GM18861 (cell line): ENCODE data around the gene MRPL41.
A peak's percentile ranks its signal among the peaks of the same experiment; 100 is the strongest.
"Not testable (repeated sequence)": the region's sequence is repeated elsewhere in the genome, so short reads cannot be mapped to it uniquely, and the experiment has no call there.

ENCODE experiments used
- ATAC-seq: cut with Tn5 transposase; IDR thresholded peaks from one replicate; pipeline ENCODE4 v1.9.1; 2021; ENCODE audit not compliant: unreplicated experiment

The MRPL41 gene

DNA sequence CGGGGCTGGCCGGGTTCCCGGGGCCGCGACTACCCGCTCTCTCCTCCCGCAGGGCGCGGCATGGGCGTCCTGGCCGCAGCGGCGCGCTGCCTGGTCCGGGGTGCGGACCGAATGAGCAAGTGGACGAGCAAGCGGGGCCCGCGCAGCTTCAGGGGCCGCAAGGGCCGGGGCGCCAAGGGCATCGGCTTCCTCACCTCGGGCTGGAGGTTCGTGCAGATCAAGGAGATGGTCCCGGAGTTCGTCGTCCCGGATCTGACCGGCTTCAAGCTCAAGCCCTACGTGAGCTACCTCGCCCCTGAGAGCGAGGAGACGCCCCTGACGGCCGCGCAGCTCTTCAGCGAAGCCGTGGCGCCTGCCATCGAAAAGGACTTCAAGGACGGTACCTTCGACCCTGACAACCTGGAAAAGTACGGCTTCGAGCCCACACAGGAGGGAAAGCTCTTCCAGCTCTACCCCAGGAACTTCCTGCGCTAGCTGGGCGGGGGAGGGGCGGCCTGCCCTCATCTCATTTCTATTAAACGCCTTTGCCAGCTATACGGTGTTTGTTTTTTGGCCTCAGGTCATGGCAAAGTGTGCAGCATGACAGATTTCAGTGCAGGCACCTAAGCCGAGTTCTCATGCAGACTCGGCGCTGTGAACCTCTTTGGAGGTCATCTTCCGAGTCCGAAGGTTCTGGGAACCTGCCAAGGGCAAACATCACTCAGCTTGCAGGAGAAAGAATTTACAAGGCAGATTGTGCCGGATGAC, 516 bp downstream of the MRPL41 start:
- no peak for ATAC-seq

DNA sequence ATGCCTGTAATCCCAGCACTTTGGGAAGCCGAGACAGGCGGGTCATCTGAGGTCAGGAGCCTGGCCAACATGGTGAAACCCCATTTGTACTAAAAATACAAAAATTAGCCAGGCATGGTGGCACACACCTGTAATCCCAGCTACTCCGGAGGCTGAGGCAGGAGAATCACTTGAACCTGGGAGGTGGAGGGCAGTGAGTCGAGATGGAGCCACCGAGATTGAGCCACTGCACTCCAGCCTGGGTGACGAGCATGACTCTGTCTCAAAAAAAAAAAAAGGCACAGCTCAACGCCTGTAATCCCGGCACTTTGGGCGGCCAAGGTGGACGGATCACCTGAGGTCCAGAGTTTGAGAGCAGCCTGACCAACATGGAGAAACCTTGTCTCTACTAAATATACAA, 2.0 kb downstream of the MRPL41 start:
- not testable (repeated sequence) for ATAC-seq

DNA sequence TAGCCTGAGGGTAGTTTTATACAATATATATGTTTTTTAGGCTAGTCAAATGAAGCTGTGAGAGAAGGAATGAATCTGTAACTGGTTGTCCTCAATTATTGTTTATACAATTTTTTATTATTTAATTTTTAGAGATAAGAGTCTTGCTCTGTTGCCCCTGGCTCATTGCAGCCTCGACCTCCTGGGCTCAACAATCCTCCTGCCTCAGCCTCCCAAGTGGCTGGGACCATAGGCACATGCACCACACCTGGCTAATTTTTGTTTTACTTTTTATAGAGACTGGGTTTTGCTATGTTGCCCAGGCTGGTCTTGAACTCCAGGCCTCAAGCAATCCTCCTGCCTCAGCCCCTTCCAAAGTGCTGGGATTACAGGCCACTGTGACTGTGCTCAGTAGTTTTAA, 2.7 kb downstream of the MRPL41 start:
- no peak for ATAC-seq

DNA sequence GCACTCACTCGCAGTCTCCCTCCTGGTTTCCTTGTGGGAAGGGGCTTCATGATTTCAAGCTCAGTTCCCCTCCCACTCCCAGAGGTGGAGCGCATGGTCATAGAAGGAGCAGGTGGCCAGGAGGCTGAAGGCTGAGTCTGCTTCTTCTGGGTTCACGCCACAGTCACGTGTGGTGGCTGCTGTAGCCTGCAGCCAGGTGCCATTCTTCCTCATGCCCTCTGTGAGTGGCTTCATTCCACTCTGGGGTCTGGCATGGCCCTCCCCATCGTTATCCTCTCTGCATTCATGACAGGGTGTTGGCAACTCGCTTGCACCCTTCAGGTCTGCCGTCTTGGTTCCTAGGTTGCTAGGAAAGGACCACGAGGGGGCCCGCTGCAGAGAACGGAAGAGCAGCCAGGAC, 3.5 kb downstream of the MRPL41 start:
- ATAC-seq, result no peak

DNA sequence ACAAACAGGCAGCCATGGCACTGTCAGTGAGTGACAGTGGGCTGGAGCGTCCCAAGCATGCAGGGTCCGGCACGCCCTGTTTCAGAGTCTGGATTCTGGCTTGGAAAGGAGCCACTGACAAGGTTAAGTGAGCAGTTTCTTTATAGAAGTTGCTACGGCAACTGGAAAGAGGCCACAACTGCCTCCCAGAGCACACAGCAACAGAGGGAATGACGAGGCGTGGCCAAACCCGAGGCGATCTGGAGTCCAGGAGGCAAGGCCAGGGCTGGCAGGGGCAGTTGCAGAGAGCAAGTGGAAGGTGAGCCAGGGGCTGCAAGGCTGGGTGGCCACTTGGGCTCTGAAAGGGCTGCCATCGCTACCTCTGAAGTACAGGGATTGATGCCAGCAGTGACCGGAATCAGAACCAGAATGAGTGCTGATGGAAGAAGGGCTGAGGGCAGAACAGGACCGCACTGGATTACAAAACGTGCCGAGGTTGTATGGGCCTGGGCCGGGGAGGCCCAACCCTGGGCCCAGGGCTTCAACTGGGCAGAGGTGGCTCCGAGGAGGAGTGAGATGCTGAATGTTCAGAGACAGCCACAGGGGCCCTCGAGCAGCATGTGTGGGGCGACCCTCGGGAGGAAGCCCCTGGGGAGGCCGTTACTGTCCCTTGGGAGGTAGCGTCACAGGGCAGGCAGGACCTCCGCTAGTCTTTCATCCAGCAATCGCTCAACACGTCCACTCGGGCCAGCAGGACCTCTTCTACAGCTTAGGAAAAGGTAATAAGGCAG, 4.6 kb downstream of the MRPL41 start:
- no peak for ATAC-seq

DNA sequence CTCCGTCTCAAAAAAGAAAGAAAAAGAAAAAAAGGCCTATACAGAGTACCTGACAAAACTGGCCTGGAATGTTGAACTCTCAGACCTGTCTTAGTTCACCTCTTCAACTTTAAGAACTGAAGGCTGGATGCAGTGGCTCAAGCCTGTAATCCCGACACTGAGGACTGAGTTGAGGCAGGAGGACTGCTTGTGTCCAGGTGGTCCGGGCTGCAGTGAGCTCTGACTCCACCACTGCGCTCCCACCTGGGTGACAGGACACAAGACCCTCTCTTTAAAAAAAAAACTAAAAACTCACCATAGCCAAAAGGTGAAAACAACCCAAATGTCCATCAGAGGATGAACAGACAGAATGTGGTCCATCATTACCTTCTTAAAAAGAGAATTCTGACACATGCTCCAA, 6.4 kb downstream of the MRPL41 start:
- ATAC-seq, result no peak

DNA sequence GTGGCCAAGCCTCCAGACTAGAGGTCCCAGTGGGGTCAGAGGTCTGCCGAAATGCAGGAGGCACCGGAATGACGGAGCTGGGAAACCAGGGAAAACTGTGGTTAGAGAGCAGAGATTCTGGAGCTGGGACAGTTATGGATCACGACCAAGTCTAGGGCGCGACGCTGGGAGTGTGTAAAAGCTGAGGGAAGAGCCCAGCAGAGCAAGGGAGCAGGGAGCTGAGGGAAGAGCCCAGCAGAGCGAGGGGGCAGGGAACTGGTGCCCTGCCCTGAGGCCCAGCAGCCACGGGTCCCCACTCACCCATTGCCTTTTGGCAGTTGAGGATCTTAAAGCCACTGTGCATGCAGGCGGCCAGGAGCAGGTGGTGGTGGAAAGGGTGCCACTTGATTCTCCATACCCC, 12.5 kb downstream of the MRPL41 start:
- no peak for ATAC-seq

DNA sequence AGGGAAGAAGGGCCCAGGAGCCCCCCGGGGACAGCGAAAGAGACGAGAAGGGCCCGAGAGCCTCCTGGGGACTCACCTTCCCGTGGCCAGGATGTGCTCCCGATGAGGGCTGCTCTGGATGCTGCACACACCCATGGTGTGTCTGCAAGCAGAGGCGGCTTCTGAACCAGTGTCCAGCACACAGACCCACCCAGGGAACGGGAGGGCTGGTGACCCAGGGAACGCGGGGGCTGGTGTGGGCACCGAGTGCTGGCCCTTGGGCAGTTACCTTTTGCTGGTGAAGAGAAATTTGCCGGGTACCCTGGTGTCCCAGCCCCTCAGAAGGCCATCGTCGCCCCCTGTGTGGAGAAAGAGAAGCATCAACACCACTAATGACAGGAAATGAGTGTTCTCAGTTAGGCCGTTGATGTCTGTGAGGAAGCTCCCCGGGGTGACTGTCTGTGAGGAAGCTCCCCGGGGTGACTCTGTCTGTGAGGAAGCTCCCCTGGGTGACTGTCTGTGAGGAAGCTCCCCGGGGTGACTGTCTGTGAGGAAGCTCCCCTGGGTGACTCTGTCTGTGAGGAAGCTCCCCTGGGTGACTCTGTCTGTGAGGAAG, 13.2 kb downstream of the MRPL41 start:
- no peak for ATAC-seq

DNA sequence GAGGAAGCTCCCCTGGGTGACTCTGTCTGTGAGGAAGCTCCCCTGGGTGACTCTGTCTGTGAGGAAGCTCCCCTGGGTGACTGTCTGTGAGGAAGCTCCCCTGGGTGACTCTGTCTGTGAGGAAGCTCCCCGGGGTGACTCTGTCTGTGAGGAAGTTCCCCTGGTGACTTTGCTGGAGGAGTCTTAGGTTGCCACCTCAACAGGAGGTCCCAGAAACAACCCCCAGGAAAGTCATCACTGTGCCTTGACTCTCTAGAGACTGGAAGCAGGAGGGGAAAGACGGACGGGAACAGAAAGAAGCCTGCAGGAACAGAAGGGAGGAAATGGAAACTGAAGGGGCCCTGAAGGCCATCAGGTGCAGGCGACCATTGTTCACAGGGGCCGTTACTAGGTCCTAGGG, 16.8 kb downstream of the MRPL41 start:
- ATAC-seq, result not testable (repeated sequence)

DNA sequence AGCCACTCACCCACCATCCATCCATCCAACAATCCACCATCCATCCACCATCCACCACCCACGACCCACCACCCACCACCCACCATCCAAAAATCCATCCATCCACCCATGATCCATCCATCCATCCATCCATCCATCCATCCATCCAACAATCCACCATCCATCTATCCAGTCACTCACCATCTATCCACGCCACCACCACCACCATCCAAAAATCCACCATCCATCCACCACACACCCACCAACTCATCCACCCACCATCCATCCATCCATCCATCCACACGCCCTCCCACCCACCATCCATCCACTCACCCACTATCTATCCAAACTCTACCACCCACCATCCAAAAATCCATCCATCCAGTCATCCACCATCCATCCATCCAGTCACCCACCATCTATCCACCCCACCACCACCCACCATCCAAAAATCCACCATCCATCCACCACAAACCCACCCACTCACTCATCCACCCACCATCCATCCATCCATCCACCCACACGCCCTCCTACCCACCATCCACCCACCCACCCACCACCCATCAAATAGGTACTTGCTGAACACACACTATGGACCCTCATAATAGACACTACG, 18.0 kb downstream of the MRPL41 start:
- ATAC-seq, result no peak

DNA sequence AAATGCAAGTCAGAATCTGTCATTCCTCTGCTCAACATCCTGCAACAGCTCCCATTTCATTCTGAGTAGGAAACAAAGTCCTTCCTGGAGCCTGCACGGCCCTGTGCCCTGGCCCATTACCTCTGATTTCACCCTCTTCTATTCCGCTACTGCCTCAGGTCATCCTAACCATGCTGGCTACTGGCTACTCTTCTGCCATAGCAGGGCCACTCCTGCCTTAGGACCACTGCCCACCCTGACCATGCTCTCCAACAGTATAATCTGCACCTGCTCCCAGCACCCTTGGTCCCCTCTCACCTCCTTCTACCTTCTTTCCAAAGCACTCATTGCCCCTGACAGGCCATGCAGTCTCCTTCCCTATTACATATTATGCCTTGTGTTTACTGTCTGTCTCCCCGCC, 18.9 kb downstream of the MRPL41 start:
- ATAC-seq, result no peak

DNA sequence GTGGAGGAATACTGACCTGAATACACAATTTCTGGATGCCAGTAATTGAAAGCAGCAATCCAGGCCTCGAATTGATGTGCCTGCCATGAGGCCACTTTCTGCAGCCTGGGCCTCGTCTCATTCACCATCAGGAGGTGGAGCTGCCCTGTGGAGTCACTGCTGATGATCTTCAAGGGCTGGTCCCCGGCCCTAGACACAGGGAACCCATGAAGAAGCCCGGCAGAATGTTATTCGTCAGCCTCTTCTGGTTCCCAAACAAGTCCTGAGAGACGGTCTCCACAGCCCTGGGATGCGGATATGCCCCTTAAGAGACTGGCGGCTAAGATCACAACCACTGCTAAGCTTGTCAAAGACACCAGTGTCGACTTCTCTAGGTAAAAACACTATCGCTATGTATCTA, 22.5 kb downstream of the MRPL41 start:
- ATAC-seq, result no peak

DNA sequence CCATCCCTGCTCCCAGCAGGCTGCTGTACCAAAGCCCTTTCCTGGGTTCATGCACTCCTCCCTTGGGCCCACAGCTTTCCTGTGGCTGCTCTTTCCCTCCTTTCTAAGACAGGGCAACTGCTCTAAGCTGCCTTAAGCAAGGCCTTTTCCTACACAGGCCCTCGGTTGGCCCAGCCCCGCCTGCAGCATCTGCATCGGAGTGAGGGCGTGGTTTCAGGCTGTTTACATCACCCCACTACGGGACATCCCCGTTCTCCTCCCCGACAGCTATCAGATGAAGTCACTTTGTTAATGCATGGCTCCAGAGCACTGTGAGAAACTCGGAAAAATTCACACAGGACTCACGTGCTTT, 23.7 kb downstream of the MRPL41 start:
- no peak for ATAC-seq

DNA sequence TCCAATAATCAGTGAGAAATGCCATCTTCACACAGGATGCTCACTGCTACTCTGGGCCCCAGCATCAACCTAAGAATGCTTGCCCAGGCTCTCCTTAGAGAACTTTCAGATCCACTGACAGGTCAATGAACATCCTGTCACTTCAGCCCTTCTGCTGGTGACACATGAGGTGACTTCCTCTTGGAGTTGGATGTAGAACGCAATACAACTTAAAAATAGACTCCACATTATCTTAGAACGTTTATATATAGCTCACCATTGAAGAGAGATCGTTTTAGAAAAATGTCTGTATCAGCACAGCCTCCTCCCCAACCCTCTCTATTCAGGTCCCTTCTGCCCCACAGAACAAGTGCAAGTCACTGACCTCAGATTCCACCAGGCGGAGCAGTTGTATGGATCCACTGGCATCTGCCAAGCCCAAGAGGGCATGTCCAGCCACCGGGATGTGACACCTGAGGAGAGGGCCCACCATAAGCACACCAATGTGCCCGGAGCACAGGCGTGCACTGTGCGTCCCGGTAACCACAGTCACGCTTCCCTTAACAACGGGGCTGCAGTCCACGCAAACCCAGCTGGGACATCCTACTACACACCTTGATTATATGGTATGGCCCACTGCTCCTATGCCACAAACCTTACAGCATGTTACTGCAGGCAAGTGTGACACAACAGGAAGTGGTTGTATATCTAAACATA, 24.2 kb downstream of the MRPL41 start:
- no peak for ATAC-seq

DNA sequence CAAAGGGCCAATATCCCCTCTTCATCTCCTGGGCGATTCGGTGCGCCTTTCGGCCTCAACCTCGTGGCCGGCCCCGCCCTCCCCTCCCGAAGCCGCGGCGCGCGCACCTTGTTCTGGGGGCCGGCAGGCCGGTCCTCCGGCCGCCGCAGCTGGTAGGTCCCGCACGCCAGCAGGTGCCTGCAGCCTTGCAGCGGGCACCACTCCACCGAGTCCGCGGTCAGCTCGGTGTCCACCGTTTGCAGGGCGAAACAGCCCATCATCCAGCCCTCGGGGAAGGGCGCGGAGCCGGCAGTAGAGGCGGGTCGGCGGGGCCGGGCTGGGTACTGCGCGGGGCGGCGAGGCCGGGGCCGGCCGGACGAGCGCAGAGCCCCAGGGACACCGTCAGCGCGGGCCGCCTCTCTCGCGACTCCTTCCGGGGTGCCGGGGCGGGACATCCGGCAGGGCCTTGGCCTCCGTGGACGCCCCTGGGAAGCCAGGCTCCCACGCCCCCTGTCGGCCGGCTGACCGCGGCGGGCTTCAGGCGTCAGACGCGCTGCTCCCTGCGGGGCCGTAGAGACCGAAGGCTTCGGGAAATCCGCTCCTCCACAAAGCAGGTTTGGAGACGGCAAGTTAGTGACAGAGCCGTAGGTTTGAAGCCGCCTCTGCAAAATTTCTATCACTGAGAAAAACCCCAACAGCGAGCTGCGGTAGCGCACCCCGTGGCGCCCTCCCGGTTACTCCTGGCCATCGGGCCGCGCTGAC, 27.0 kb downstream of the MRPL41 start, which contains the start of gene DPH7:
Gene DPH7 (minus strand): TSS at position 408 of the 741 bp plus-strand sequence. CDS start 148 bp downstream, at position 260.
- ATAC-seq, result peak; percentile 78

DNA sequence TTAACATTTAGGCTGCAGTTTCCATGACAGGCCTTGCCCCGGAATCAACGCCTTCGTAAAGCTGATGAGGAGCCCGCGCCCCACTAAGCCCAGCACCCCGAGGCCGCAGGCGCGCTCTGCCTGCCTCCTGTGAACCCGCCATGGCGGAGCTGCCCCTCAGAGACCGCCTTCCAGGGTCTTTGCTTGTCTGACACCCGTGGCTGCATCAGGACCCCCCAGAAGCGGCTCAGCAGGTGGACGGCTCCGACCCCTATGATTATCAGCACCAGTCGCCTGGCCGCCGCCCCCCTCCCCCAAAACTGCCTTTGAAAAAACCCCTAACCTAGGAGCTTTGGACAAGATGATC, 27.6 kb downstream of the MRPL41 start:
- no peak for ATAC-seq

DNA sequence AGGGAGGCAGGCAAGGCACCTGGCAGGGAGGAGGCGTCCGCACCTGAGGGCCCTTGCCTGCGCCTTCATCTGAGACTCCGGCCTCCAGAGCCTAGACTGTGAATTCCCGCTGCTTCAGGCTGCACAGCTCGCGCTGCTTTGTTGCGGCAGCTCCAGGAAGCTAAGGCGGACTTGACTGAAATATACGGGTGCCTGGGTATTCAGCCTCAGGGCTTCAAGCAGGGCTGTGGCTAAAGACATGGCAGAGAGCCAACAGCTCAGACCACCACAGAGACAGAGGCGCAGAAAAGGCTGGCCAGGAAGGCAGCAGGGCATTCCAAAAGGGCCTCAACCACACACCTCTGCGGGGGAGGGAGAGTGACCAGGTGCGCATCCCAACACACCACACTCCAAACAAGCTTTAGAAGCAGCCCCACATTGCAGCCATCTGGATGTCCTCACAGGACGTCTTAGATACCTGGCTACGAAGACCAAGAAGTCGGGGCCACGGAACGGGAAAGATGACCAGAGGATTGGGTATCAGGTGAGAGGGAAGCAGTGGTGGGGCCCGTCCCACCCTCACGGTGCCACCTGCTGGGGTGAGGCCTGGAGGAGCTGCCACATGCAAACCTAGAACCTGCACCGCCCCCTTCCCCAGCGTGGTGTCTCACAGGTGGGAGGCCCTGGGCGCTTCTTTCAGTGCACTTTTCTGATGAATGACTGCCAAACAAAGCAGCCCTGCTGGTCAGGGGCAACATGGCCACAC, 28.7 kb downstream of the MRPL41 start:
- no peak for ATAC-seq

DNA sequence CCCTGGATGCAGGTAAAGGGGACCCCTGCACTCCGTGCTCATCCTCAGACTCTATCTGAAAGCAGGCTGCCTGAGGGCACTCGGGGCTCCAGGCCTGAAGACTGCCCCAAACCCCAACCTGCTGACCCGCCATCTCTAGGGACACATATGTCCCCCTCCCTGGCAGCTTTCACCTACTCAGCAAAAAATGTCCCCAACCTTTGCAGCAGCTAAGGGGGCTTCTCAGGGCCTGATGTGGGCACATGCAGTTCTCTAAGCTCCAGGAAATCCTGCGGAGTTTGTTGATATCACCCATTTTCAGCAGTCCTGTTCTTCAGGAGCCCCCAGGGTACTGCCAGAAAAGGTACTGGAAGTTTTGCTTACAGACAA, 29.3 kb downstream of the MRPL41 start:
- ATAC-seq, result no peak

DNA sequence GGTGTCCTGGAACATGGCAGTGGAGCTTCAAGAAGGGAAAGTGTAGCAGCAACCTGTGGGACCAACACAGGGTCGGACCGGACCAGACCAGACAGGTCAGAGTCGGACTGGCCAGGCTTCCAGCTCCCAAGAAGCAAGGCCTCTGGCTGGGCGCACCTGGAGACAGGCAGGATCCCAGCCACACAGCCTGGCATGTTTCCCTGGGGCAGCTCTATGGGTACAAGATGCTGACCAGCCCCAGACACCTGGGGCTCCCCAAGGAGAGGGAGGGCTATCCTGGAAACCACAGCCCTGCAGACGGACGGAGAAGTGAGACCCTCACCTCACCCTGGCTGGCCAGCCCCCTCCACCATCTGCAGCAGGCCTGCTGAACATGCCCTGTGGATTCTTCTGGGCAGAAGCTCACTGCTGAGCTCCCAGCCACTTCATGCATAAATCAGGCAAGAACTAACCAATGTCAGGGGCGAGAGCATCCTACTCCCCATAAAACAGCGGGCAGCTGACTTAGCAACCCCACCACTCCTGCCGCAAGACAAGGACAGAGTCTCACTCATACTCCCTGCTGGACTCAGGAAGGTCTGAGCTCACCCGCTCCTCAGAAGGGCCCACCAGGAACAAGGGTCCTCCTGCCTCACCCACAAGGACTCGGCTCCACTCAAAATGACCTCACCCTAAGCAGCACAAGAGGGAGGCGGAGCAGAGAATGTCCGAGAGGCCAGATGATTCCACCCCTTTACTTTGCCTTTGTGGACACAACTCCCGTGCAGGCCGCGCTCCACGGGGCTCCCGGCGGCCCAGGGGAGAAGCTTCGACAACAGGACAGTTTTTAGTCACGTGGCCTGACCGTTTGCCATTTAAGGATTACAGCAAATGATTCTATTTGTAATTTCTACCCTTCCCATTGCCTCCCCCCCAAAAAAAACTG, 29.9 kb downstream of the MRPL41 start:
- ATAC-seq, result no peak
